ENCODE data around the gene SMIM5.

GRCh38 chr17:75649687-75650086 is 16.5 kb downstream of the SMIM5 start:
- no peak for TF ChIP-seq POLR2AphosphoS5 (IDR thresholded peaks at IDR 0.05)
- no peak for TF ChIP-seq CTCF (IDR thresholded peaks at IDR 0.05)
- TF ChIP-seq EP300 (IDR thresholded peaks at IDR 0.05), result no peak

Measured in gastroesophageal sphincter (tissue), 3 donors.